ENCODE measurements around the gene EEIG1.

DNA sequence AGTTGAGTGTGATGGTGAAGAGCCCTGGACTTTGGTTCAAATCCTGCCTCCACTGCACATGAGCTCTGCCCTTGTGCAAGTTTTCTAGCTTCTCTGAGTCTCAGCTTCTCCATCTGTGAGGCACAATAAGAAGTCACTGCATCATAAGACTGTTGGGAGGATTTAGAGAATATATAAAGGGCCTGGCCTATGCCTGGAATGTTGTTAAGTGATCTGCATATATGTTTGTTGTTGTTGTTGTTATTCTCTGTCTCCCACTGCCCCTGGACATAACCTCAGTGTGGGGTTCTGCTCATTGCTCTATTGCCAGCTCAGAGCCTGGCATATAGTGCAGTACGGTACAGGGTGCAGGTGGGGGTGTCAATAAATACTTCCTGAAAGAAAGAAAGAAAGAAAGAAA is 40.3 kb upstream of the EEIG1 start:
- TF ChIP-seq, protein P1, sequence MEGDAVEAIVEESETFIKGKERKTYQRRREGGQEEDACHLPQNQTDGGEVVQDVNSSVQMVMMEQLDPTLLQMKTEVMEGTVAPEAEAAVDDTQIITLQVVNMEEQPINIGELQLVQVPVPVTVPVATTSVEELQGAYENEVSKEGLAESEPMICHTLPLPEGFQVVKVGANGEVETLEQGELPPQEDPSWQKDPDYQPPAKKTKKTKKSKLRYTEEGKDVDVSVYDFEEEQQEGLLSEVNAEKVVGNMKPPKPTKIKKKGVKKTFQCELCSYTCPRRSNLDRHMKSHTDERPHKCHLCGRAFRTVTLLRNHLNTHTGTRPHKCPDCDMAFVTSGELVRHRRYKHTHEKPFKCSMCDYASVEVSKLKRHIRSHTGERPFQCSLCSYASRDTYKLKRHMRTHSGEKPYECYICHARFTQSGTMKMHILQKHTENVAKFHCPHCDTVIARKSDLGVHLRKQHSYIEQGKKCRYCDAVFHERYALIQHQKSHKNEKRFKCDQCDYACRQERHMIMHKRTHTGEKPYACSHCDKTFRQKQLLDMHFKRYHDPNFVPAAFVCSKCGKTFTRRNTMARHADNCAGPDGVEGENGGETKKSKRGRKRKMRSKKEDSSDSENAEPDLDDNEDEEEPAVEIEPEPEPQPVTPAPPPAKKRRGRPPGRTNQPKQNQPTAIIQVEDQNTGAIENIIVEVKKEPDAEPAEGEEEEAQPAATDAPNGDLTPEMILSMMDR (IDR thresholded peaks at IDR 0.05; ENCODE audit: insufficient read depth, low read length): no peak
- TF ChIP-seq GABPA (IDR thresholded peaks at IDR 0.05; ENCODE audit: low read depth) (no peak), POLR2AphosphoS5 (IDR thresholded peaks at IDR 0.05; ENCODE audit: low read depth) (no peak)
- TF ChIP-seq, protein P2, sequence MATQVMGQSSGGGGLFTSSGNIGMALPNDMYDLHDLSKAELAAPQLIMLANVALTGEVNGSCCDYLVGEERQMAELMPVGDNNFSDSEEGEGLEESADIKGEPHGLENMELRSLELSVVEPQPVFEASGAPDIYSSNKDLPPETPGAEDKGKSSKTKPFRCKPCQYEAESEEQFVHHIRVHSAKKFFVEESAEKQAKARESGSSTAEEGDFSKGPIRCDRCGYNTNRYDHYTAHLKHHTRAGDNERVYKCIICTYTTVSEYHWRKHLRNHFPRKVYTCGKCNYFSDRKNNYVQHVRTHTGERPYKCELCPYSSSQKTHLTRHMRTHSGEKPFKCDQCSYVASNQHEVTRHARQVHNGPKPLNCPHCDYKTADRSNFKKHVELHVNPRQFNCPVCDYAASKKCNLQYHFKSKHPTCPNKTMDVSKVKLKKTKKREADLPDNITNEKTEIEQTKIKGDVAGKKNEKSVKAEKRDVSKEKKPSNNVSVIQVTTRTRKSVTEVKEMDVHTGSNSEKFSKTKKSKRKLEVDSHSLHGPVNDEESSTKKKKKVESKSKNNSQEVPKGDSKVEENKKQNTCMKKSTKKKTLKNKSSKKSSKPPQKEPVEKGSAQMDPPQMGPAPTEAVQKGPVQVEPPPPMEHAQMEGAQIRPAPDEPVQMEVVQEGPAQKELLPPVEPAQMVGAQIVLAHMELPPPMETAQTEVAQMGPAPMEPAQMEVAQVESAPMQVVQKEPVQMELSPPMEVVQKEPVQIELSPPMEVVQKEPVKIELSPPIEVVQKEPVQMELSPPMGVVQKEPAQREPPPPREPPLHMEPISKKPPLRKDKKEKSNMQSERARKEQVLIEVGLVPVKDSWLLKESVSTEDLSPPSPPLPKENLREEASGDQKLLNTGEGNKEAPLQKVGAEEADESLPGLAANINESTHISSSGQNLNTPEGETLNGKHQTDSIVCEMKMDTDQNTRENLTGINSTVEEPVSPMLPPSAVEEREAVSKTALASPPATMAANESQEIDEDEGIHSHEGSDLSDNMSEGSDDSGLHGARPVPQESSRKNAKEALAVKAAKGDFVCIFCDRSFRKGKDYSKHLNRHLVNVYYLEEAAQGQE (IDR thresholded peaks at IDR 0.05; ENCODE audit: insufficient replicate concordance, low read depth): no peak

Measured in HL-60 (cell line).